Neural progenitor cell (in vitro differentiated cells): ENCODE results near the gene ARPC4. TPM values are rescaled to one million over a fixed set of nuclear protein-coding genes. Genes with fewer than 3 reads are reported as not detected.

Experiments
- DNase-seq: peaks from one replicate; pipeline ENCODE4 v3.0.0-alpha.2; 2016; ENCODE audit warnings: low spot score
- H2AFZ ChIP-seq: fragments of 200-600 bp; sonication (generic); replicated peaks from 2 replicates; pipeline ENCODE4 v1.6.1; 2016; ENCODE audit warnings: antibody characterized with exemption
- H3F3A ChIP-seq: fragments of 200-600 bp; sonication (generic); 2 replicates; pipeline ENCODE4 v1.6.1; 2016; ENCODE audit warnings: antibody characterized with exemption, low read depth
- H3K27ac ChIP-seq: fragments of 200-600 bp; sonication (generic); 2 replicates; pipeline ENCODE4 v1.5.1; 2016; ENCODE audit warnings: mild to moderate bottlenecking
- H3K27me3 ChIP-seq: fragments of 200-600 bp; sonication (generic); 2 replicates; pipeline ENCODE4 v1.6.1; 2016; ENCODE audit warnings: mild to moderate bottlenecking, moderate library complexity
- H3K36me3 ChIP-seq: fragments of 200-600 bp; sonication (generic); 2 replicates; pipeline ENCODE4 v1.5.1; 2016
- H3K4me1 ChIP-seq: fragments of 200-600 bp; sonication (generic); 2 replicates; pipeline ENCODE4 v1.6.1; 2016; ENCODE audit warnings: mixed run types
- H3K4me2 ChIP-seq: fragments of 200-600 bp; sonication (generic); 2 replicates; pipeline ENCODE4 v1.6.1; 2016
- H3K4me3 ChIP-seq: fragments of 200-600 bp; sonication (generic); 2 replicates; pipeline ENCODE4 v1.5.1; 2016
- H3K79me2 ChIP-seq: fragments of 200-600 bp; sonication (generic); 2 replicates; pipeline ENCODE4 v1.6.1; 2016; ENCODE audit warnings: low read depth
- H3K9ac ChIP-seq: fragments of 200-600 bp; sonication (generic); 2 replicates; pipeline ENCODE4 v1.6.1; 2016
- H3K9me3 ChIP-seq: fragments of 200-600 bp; sonication (generic); 2 replicates; pipeline ENCODE4 v1.5.1; 2016; ENCODE audit warnings: low read depth
- H4K20me1 ChIP-seq: fragments of 200-600 bp; sonication (generic); 2 replicates; pipeline ENCODE4 v1.6.1; 2016; ENCODE audit warnings: low read depth
- H3K27ac Mint-ChIP-seq: 3 replicates; pipeline ENCODE4 v1.8.0; 2021; ENCODE audit warnings: mixed read lengths
- H3K27me3 Mint-ChIP-seq: 2 replicates; pipeline ENCODE4 v1.8.0; 2022; ENCODE audit warnings: low read depth, mild to moderate bottlenecking, inconsistent platforms, moderate library complexity, mixed read lengths; ENCODE audit not compliant: insufficient read depth
- H3K36me3 Mint-ChIP-seq: 3 replicates; pipeline ENCODE4 v1.8.0; 2021; ENCODE audit warnings: mixed read lengths
- H3K4me1 Mint-ChIP-seq: 3 replicates; pipeline ENCODE4 v1.8.0; 2021; ENCODE audit warnings: mixed read lengths
- H3K4me3 Mint-ChIP-seq: 3 replicates; pipeline ENCODE4 v1.8.0; 2021; ENCODE audit warnings: mild to moderate bottlenecking, moderate library complexity, mixed read lengths
- H3K9me3 Mint-ChIP-seq: 3 replicates; pipeline ENCODE4 v1.8.0; 2020; ENCODE audit warnings: mixed read lengths
- CTCF ChIP-seq: fragments of 200-600 bp; sonication (generic); IDR thresholded peaks from 2 replicates; pipeline ENCODE4 v1.5.1; 2017; ENCODE audit warnings: antibody characterized with exemption, mild to moderate bottlenecking
- EZH2 ChIP-seq: fragments of 200-600 bp; sonication (generic); IDR thresholded peaks from 2 replicates; pipeline ENCODE4 v1.6.1; 2017; ENCODE audit warnings: antibody characterized with exemption, mild to moderate bottlenecking, moderate library complexity
- EZH2phosphoT487 ChIP-seq: fragments of 200-600 bp; sonication (generic); IDR thresholded peaks from 2 replicates; pipeline ENCODE4 v1.6.1; 2017; ENCODE audit warnings: antibody characterized with exemption
- total RNA-seq: library from RNA; depleted of rRNA; stranded (reverse); fragments of >200 nt; gene quantifications from 2 replicates; pipeline ENCODE4 v1.2.3, GENCODE V29; 2015; ENCODE audit warnings: low replicate concordance

Gene ARPC4
- total RNA-seq, 1 donor from 2014 or later = 126 TPM

- Mint-ChIP-seq H3K36me3 (peaks cover 29% of the 10 kb centered on the region), H3K27ac (no peak overlapping the region)
These were observed 47.4 kb upstream of the ARPC4 start for GRCh38 chr3:9745521-9745920.

GRCh38 chr3:9746330-9746729 lies 46.6 kb upstream of the ARPC4 start:
- Histone ChIP-seq H3K27ac (no peak overlapping the region), H3K4me1 (peaks cover 4% of the 10 kb centered on the region), H3K4me2 (no peak overlapping the region), H3K27me3 (no peaks in the 10 kb centered on the region), H3K36me3 (no peaks in the 10 kb centered on the region), H3F3A (peaks cover 27% of the 10 kb centered on the region), H3K9me3 (no peaks in the 10 kb centered on the region), H2AFZ (no peak overlapping the region), H3K79me2 (peaks cover 12% of the 10 kb centered on the region), H3K4me3 (no peak overlapping the region), H3K9ac (no peak overlapping the region), H4K20me1 (no peaks in the 10 kb centered on the region)
- no peak overlapping the region for H3K4me3 Mint-ChIP-seq
- H3K9me3 Mint-ChIP-seq = no peaks in the 10 kb centered on the region
- no peak for DNase-seq
- H3K27me3 Mint-ChIP-seq = peaks cover 4% of the 10 kb centered on the region
- peaks cover 27% of the 10 kb centered on the region for H3K36me3 Mint-ChIP-seq
- H3K27ac Mint-ChIP-seq = no peak overlapping the region
- TF ChIP-seq EZH2phosphoT487 = no peak
- TF ChIP-seq CTCF = no peak
- no peak for TF ChIP-seq EZH2
- H3K4me1 Mint-ChIP-seq = peaks cover 18% of the 10 kb centered on the region

More at GRCh38 chr3:9745521-9745920, 47.4 kb upstream of the ARPC4 start:
- no peak overlapping the region for H3K4me3 Mint-ChIP-seq
- Histone ChIP-seq H3K9ac (no peak overlapping the region), H3K9me3 (no peaks in the 10 kb centered on the region), H3K4me3 (no peak overlapping the region), H3K36me3 (no peaks in the 10 kb centered on the region), H3K4me2 (no peak overlapping the region), H3K79me2 (peaks cover 4% of the 10 kb centered on the region), H3F3A (peaks cover 26% of the 10 kb centered on the region), H2AFZ (no peak overlapping the region), H4K20me1 (no peaks in the 10 kb centered on the region), H3K27me3 (no peaks in the 10 kb centered on the region), H3K4me1 (peaks cover 4% of the 10 kb centered on the region), H3K27ac (no peak overlapping the region)
- H3K9me3 Mint-ChIP-seq = no peaks in the 10 kb centered on the region
- TF ChIP-seq EZH2phosphoT487 (no peak), CTCF (no peak), EZH2 (no peak)
- no peak for DNase-seq
- peaks cover 11% of the 10 kb centered on the region for H3K4me1 Mint-ChIP-seq
- H3K27me3 Mint-ChIP-seq = peaks cover 4% of the 10 kb centered on the region

- Histone ChIP-seq H3K4me2 (no peak overlapping the region), H3K9ac (no peak overlapping the region), H3K27ac (no peak overlapping the region), H4K20me1 (no peaks in the 10 kb centered on the region), H3K36me3 (no peaks in the 10 kb centered on the region), H3F3A (peaks cover 27% of the 10 kb centered on the region), H3K4me3 (no peak overlapping the region), H3K4me1 (peaks cover 4% of the 10 kb centered on the region), H2AFZ (no peak overlapping the region), H3K9me3 (no peaks in the 10 kb centered on the region), H3K79me2 (peaks cover 16% of the 10 kb centered on the region), H3K27me3 (no peaks in the 10 kb centered on the region)
- TF ChIP-seq EZH2phosphoT487 (no peak), CTCF (no peak), EZH2 (no peak)
- peaks cover 18% of the 10 kb centered on the region for H3K4me1 Mint-ChIP-seq
- H3K27ac Mint-ChIP-seq = no peak overlapping the region
- H3K36me3 Mint-ChIP-seq = peaks cover 34% of the 10 kb centered on the region
- no peak overlapping the region for H3K4me3 Mint-ChIP-seq
- no peak for DNase-seq
- H3K9me3 Mint-ChIP-seq = no peaks in the 10 kb centered on the region
- peaks cover 4% of the 10 kb centered on the region for H3K27me3 Mint-ChIP-seq
These were observed 45.6 kb upstream of the ARPC4 start for GRCh38 chr3:9747267-9747666.
